Fibroblast of the aortic adventitia (primary cell): ENCODE results near the gene GLA. TPM values are rescaled to one million over a fixed set of nuclear protein-coding genes. Genes with fewer than 3 reads are reported as not detected.

Source experiments
- DNase-seq: peaks from one replicate; pipeline ENCODE4 v3.0.0-alpha.2; 2010; ENCODE audit warnings: low read depth
- H3K4me3 ChIP-seq: 2 replicates; pipeline ENCODE4 v1.5.1; 2011; ENCODE audit warnings: low read depth, mild to moderate bottlenecking, control low read depth, low read length, moderate library complexity
- CTCF ChIP-seq: IDR thresholded peaks from 2 replicates; pipeline ENCODE4 v1.5.1; 2011; ENCODE audit warnings: mild to moderate bottlenecking, low read length, control low read depth, inconsistent platforms; ENCODE audit not compliant: insufficient read depth
- total RNA-seq: library from RNA; depleted of rRNA; stranded (reverse); fragments of >200 nt; gene quantifications from 2 replicates; pipeline ENCODE4 v1.2.3, GENCODE V29; 2012; ENCODE audit warnings: low replicate concordance

GLA gene
- total RNA-seq, 1 donor = 18.8 TPM

- H3K4me3 ChIP-seq = no peak overlapping the region
- no peak for DNase-seq
- no peak for TF ChIP-seq CTCF
Observed at GRCh38 chrX:101385026-101385684, 22.6 kb downstream of the GLA start.

- H3K4me3 ChIP-seq = no peak overlapping the region
- no peak for TF ChIP-seq CTCF
- DNase-seq = no peak
Observed at GRCh38 chrX:101383679-101384205, 24.0 kb downstream of the GLA start.

GRCh38 chrX:101377547-101377946 lies 30.2 kb downstream of the GLA start:
- no peak overlapping the region for H3K4me3 ChIP-seq
- no peak for DNase-seq
- TF ChIP-seq CTCF = no peak

GRCh38 chrX:101370888-101371504 lies 36.7 kb downstream of the GLA start:
- no peak overlapping the region for H3K4me3 ChIP-seq
- no peak for TF ChIP-seq CTCF
- DNase-seq = no peak

- TF ChIP-seq CTCF = no peak
- no peak for DNase-seq
- no peak overlapping the region for H3K4me3 ChIP-seq
Observed at GRCh38 chrX:101369687-101370086, 38.0 kb downstream of the GLA start.

- DNase-seq = no peak
- TF ChIP-seq CTCF = no peak
- H3K4me3 ChIP-seq = no peak overlapping the region
Observed at GRCh38 chrX:101368800-101369199, 38.9 kb downstream of the GLA start.

GRCh38 chrX:101365301-101365795 lies 42.4 kb downstream of the GLA start:
- no peak for TF ChIP-seq CTCF
- no peak for DNase-seq

More at GRCh38 chrX:101365301-101365795, 42.4 kb downstream of the GLA start:
- no peak overlapping the region for H3K4me3 ChIP-seq
